Activated naive CD4-positive, alpha-beta T cell treated with anti-CD3 and anti-CD28 coated beads, Interleukin-2, amount 10 ng/mL, durations not matched to agents 7 days and 5 days (primary cell): ENCODE measurements around the gene SIGLEC15.
A peak's percentile ranks its signal among the peaks of the same experiment; 100 is the strongest.

ENCODE experiments used
- CTCF ChIA-PET: fragments of 350-600 bp; sonication (Branson Sonifier 250); formaldehyde crosslinking; loops from one replicate; lab custom pipeline; 2021; ENCODE audit warnings: antibody characterized with exemption; lab: Charles Lee
- DNase-seq: peaks from one replicate; pipeline ENCODE4 v3.0.0-alpha.2; 2020
- H3K27ac Mint-ChIP-seq: one replicate; pipeline ENCODE4 v1.8.0; 2021; ENCODE audit warnings: mild to moderate bottlenecking, moderate library complexity, mixed read lengths
- H3K27me3 Mint-ChIP-seq: one replicate; pipeline ENCODE4 v1.8.0; 2021; ENCODE audit warnings: mild to moderate bottlenecking, mixed read lengths
- H3K36me3 Mint-ChIP-seq: one replicate; pipeline ENCODE4 v1.8.0; 2021; ENCODE audit warnings: mixed read lengths
- H3K4me1 Mint-ChIP-seq: one replicate; pipeline ENCODE4 v1.8.0; 2021; ENCODE audit warnings: mixed read lengths
- H3K4me3 Mint-ChIP-seq: one replicate; pipeline ENCODE4 v1.8.0; 2021; ENCODE audit warnings: mild to moderate bottlenecking, moderate library complexity, mixed read lengths
- H3K9me3 Mint-ChIP-seq: one replicate; pipeline ENCODE4 v1.8.0; 2021; ENCODE audit warnings: mixed read lengths

Gene SIGLEC15, protein sequence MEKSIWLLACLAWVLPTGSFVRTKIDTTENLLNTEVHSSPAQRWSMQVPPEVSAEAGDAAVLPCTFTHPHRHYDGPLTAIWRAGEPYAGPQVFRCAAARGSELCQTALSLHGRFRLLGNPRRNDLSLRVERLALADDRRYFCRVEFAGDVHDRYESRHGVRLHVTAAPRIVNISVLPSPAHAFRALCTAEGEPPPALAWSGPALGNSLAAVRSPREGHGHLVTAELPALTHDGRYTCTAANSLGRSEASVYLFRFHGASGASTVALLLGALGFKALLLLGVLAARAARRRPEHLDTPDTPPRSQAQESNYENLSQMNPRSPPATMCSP

DNA sequence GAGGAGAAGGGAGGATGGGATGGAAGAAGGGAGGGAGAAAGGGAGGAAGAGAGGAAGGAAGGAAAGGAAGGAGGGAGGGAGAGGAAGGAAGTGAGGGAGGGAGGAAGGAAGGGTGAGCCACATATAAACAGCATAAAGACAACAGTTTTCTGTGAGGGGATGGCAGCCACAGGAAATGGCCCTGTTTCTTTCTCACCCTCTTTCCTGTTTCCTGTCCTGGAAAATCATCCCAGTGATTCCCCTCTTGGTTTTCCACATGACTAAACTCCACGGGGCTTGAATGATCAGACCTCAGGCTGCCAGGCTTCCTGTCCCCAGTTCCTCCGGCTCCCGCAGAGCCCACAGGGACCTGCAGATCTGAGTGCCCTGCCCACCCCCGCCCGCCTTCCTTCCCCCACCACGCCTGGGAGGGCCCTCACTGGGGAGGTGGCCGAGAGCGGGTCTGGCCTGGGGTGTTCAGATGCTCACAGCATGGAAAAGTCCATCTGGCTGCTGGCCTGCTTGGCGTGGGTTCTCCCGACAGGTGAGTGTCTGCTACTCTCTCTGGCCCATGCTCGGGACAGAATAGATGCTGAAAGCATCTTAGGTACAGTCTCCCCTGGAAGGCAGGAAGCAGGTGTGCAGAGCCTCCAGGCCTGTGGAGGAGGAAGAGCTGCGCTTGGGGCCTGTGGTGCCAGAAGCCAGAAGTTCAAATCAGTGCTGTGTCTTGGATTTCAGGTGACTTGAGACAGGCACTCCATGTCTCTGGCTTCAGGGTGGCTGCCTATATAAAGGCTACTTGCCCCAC is at the start of gene SIGLEC15:
Gene SIGLEC15, plus strand, starts transcription at position 418 of the 787 bp plus-strand sequence. Its CDS starts 54 bp downstream, at position 472.
- H3K4me3 Mint-ChIP-seq, result no peak within 1 kb of the TSS
- CTCF ChIA-PET, result no interaction called here
- no peak within 1 kb of the TSS for H3K27ac Mint-ChIP-seq
- H3K4me1 Mint-ChIP-seq, result peaks cover 36% of the 10 kb centered on the region
- H3K36me3 Mint-ChIP-seq, result no peaks in the 10 kb centered on the region
- DNase-seq, result no peak
- H3K27me3 Mint-ChIP-seq, result peaks cover 54% of the 10 kb centered on the region
- no peaks in the 10 kb centered on the region for H3K9me3 Mint-ChIP-seq

DNA sequence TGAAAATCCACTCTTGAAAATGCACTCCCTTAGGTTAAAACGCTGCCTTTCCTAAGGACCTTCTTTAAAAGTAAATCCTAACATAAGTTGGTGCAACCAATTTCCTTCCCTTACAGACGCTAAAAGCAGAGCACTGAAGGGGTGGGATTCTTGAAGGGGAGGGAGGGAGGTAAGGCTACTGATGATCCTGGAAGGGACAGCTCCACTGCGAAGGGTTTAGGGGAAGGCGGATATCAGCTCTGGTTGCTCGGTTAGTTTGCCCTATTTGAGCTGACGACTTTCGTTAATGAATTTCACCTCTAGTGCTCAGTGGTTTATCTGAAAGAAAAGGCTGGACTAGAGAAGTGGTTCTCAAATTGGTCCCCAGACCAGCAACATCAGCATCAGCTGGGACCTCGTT is 49.7 kb upstream of the SIGLEC15 start:
- peaks cover 52% of the 10 kb centered on the region for H3K27me3 Mint-ChIP-seq
- no peak for DNase-seq
- H3K27ac Mint-ChIP-seq, result no peak overlapping the region
- H3K4me3 Mint-ChIP-seq, result peak overlapping the region; percentile 68
- peaks cover 23% of the 10 kb centered on the region for H3K4me1 Mint-ChIP-seq
- no peaks in the 10 kb centered on the region for H3K9me3 Mint-ChIP-seq
- H3K36me3 Mint-ChIP-seq, result no peaks in the 10 kb centered on the region
- CTCF ChIA-PET, result interaction anchor here (0.5 kb wide), 1 partner anchor 104 kb away, joined by 3 read pairs; no protein-coding TSS in a partner anchor

DNA sequence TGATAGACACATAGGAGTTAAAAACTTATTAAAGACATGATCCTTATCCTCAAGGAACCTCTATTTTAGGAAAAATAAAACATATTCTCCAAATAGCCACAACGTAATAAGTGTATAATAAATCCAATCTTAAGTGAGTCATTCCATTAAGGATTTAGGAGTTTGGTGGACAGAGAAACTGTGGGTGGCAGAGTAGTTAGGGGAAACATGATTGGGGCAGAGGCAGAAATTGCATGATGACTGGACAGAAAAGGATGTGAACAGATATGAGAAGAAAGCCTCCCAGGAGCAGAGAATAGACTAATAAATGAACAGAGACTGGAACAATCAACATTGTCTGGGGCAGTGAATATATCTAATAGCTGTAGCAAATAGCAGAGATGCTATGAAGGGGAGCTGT is 48.1 kb upstream of the SIGLEC15 start:
- CTCF ChIA-PET, result no interaction called here
- H3K27me3 Mint-ChIP-seq, result peaks cover 48% of the 10 kb centered on the region
- H3K4me3 Mint-ChIP-seq, result no peak overlapping the region
- H3K27ac Mint-ChIP-seq, result no peak overlapping the region
- peaks cover 23% of the 10 kb centered on the region for H3K4me1 Mint-ChIP-seq
- H3K36me3 Mint-ChIP-seq, result no peaks in the 10 kb centered on the region
- no peaks in the 10 kb centered on the region for H3K9me3 Mint-ChIP-seq
- no peak for DNase-seq

DNA sequence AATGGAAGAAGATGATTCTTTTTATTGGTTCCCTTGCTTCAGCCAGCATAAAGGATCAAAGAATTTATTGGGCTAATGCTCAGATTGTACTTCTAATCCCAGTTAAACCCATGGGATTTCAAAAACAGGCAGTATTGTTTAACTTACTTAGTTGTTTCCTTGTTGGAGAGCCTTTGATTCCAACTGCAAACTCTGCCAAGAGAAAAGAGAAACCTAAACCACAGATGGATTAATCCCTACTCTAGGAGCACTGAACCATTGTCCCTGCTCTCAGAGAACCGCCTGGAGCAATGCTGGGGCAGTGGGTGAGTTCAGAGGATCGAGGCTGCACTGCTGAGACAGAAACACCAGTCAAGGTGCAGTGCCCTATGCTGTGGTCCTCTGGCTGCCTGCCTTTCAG is 44.9 kb upstream of the SIGLEC15 start:
- CTCF ChIA-PET, result no interaction called here
- no peak for DNase-seq
- Mint-ChIP-seq H3K27ac (no peak overlapping the region), H3K36me3 (no peaks in the 10 kb centered on the region), H3K27me3 (peaks cover 40% of the 10 kb centered on the region), H3K4me3 (no peak overlapping the region), H3K4me1 (peaks cover 7% of the 10 kb centered on the region), H3K9me3 (no peaks in the 10 kb centered on the region)

DNA sequence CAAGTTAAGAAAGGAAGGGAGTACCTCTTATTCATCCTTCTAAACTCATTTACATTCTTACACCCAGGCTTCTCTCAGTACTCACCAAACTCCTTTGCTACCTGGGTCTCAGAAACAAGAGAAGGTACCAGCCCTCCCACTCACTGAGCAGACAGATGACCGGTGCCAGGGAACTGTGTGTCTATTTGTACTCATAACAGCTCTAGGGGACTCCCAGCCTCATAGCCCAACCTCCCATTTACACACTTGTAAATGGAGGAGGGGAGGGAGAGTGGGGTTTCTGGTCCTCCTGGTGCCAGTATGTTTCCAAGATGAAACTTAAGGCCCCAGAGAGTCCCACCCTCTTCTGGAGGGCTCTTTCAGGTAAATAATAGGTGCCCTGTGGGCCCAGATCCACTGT is 42.8 kb upstream of the SIGLEC15 start:
- H3K9me3 Mint-ChIP-seq, result no peaks in the 10 kb centered on the region
- DNase-seq, result no peak
- H3K4me3 Mint-ChIP-seq, result no peak overlapping the region
- no peaks in the 10 kb centered on the region for H3K36me3 Mint-ChIP-seq
- H3K27me3 Mint-ChIP-seq, result peaks cover 30% of the 10 kb centered on the region
- H3K27ac Mint-ChIP-seq, result no peak overlapping the region
- H3K4me1 Mint-ChIP-seq, result peaks cover 2% of the 10 kb centered on the region
- CTCF ChIA-PET, result no interaction called here

DNA sequence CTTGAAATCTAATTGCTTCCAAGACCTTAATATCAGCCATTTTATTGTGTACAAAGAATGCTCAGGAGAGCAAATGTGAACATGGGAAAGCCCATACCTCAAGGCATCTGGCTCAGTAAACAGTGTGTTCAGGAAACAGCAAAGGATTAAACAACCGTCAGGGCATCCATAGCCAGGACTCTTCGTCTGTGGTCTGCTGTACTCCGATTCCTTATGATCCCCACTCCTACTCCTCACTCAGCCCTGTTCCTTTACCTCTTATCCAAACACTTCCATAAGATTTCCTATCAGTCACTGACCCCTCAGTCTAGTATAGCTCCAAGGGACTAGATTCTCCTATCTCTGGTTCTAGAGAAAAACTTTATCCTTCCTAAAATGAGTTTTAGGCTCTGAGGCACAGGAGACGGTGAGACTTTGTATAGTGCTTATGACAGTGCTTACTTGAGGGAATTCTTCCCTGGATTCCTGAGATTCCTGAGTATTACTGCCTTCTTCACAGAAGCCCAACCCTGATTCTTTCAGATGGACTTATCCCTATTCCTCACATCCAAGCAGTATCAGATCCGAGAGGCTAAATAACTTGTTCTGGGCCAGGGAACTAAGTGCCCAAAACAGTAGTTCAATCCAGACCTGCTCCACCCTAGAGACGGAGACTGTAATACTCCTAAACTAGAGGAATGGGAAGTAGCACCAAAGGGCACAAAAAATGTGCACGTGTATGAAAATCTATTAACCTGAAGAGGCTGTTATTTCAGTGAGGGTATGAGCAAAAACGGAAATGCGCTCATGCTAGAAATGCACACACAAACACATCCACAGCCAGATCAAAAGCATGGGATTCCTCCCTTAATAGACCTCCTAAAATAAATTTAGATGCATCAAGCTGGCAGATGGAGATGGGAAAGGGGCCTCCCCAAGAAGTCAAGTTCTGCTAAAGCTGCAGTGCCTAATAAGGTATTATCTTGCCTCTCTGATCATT is 42.1 kb upstream of the SIGLEC15 start:
- H3K27me3 Mint-ChIP-seq, result peaks cover 26% of the 10 kb centered on the region
- no peaks in the 10 kb centered on the region for H3K36me3 Mint-ChIP-seq
- peaks cover 2% of the 10 kb centered on the region for H3K4me1 Mint-ChIP-seq
- CTCF ChIA-PET, result no interaction called here
- no peak overlapping the region for H3K27ac Mint-ChIP-seq
- H3K4me3 Mint-ChIP-seq, result no peak overlapping the region
- DNase-seq, result no peak
- H3K9me3 Mint-ChIP-seq, result no peaks in the 10 kb centered on the region

DNA sequence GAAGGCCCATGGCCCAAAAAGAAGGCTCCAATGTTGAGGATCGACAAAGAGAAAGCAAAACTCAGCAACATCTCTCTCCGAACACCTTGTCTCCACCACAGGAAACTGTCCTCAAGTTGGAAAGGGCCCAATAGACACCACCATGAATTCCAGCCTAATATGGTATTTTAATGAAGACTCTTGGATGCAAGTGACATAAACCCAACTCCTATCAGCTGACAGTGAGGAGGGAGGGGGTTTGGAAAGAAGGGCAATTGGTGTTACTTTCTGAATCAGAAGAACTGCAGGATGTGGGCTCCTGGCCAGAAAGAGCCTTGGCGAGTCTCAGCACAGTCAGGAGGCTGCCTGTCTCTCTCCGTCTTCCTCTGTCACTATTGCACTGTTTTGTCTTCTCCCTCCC is 40.3 kb upstream of the SIGLEC15 start:
- H3K9me3 Mint-ChIP-seq, result no peaks in the 10 kb centered on the region
- peaks cover 2% of the 10 kb centered on the region for H3K4me1 Mint-ChIP-seq
- CTCF ChIA-PET, result no interaction called here
- no peaks in the 10 kb centered on the region for H3K36me3 Mint-ChIP-seq
- peaks cover 18% of the 10 kb centered on the region for H3K27me3 Mint-ChIP-seq
- no peak overlapping the region for H3K4me3 Mint-ChIP-seq
- no peak overlapping the region for H3K27ac Mint-ChIP-seq
- peak; percentile 36 for DNase-seq

DNA sequence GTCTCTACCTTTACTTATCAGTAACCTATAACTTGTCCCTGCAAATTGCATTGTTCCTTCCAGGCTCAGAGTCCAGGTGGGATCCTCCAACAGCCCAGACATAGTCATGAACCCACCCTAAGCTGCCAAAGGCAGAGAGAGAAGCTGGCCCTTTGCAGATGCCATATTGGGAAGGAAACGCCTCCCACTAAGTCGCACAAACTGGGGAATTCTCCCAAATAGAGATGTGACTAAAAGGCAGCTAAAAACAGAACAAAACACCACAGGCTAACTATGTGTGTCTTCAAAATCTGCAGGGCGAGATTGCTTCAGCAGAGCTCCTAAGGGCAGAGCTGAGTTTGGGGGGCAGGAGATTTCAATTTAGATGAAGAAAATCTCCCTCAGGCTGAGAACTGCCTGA is 38.5 kb upstream of the SIGLEC15 start:
- H3K36me3 Mint-ChIP-seq, result no peaks in the 10 kb centered on the region
- no peak overlapping the region for H3K4me3 Mint-ChIP-seq
- no peaks in the 10 kb centered on the region for H3K9me3 Mint-ChIP-seq
- no peak overlapping the region for H3K27ac Mint-ChIP-seq
- no peak for DNase-seq
- peaks cover 16% of the 10 kb centered on the region for H3K27me3 Mint-ChIP-seq
- peaks cover 2% of the 10 kb centered on the region for H3K4me1 Mint-ChIP-seq
- CTCF ChIA-PET, result interaction anchor here (0.9 to 1.2 kb wide), 2 partner anchors 19 to 121 kb away, joined by 3 to 7 read pairs; no protein-coding TSS in a partner anchor

DNA sequence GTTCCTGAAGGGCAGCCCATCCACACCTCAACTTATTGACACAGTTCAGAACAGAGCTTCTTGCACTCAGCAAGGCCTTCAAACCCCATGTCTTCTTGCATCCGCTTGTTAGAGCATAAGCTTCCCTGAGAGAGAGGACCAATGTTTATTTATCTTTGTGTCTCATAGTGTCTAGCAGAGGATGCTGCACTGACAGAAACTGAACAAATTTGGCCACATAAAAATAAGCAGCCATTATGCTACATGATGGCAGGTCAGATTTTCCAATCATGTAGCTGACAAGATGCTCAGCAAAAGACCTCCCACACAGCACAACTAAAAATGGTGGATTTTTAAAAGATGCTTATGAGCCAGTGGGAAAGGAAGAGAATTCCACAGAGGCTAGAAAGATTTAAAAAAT is 38.1 kb upstream of the SIGLEC15 start:
- Mint-ChIP-seq H3K4me1 (peaks cover 2% of the 10 kb centered on the region), H3K9me3 (no peaks in the 10 kb centered on the region), H3K4me3 (no peak overlapping the region), H3K36me3 (no peaks in the 10 kb centered on the region), H3K27ac (no peak overlapping the region), H3K27me3 (peaks cover 15% of the 10 kb centered on the region)
- no peak for DNase-seq
- CTCF ChIA-PET, result interaction anchor here (0.9 to 1.2 kb wide), 2 partner anchors 18 to 122 kb away, joined by 3 to 7 read pairs; no protein-coding TSS in a partner anchor

DNA sequence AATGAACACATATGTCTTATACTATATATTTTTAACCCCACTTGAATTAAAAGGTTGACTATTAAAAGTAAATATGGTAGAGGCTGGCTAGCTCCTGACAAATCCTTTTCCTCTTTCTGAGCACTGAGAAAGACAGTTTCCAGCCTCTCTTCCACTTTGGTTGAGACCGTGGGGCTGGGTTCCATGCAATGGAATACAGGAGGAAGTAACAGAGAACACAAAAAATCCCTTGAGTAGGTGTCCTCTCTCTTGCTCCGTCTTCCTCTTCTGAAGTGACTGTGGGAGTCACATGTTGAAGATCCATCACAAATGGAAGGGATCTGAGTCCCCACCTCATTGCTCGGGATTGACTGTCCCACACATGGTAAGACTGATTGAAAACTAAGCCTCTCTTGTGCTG is 36.6 kb upstream of the SIGLEC15 start:
- Mint-ChIP-seq H3K4me1 (peaks cover 2% of the 10 kb centered on the region), H3K4me3 (no peak overlapping the region), H3K36me3 (no peaks in the 10 kb centered on the region), H3K27me3 (peaks cover 12% of the 10 kb centered on the region), H3K9me3 (no peaks in the 10 kb centered on the region), H3K27ac (no peak overlapping the region)
- CTCF ChIA-PET, result no interaction called here
- no peak for DNase-seq

DNA sequence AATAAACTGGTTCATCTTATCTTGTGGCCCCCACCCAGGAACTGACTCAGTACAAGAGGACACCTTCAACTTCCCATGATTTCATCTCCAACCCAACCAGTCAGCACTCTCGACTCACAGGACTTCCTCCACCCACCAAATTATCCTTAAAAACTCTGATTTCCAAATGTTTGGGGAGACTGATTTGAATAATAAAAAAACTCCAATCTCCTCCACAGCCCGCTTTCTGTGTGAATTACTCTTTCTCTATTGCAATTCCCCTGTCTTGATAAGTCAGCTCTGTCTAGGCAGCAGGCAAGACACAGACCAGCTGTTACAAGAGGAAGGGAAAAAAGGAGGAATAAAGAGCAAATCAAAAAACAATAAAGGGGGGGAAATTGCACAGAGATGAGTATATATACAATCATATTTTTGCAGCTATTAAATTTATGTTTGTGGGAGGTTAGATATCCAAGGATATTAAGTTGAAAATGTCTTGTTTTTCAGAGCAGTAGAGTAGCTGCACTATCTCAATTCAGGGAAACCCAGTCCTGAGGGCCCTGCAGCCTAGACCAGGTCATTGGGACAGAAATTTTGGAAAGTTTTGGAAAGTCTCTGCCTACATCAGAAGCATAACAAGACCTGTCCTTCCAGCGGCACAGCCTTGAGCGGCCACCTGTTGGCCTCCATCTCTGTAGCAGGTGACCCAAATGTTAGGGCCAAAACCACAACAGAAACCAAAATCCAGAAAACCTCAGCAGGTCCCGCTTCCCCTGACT is 32.8 kb upstream of the SIGLEC15 start:
- CTCF ChIA-PET, result interaction anchor here (0.6 kb wide), 1 partner anchor 192 kb away, joined by 3 read pairs; no protein-coding TSS in a partner anchor
- Mint-ChIP-seq H3K36me3 (no peaks in the 10 kb centered on the region), H3K4me1 (no peaks in the 10 kb centered on the region), H3K9me3 (no peaks in the 10 kb centered on the region), H3K4me3 (no peak overlapping the region), H3K27me3 (peaks cover 6% of the 10 kb centered on the region), H3K27ac (no peak overlapping the region)
- no peak for DNase-seq

DNA sequence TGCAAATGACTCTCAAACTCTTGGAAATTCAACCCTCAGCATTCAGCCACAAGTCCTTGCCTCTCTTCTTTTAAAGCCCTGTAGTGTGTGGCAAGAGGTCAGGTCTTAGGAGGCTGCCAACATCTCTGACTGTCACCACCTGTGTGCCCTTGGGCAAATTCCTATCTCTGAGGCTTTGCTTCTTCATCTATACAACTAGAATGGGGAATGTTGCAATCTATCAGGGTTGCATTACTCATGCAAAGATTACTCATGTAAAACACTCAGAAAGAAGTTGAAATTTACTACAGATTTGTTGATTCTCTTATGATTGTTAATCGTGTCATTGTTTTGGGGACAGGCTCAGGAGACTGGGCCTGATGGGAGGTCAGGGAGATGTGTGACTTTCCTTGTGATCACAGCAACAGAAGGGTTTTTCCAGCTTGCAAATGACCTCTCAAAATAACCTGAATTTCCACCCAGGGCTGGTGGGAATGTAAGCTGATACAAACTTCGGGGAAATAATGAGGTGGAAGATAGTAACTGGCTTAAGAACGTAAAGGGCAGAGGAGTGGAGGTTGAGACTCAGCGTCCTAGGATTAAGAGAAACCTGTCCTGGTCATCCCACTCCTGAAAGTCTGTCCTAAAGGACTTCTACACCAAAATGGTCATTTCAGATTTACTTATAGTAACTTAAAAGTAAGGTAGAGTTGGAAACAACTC is 32.1 kb upstream of the SIGLEC15 start:
- peaks cover 6% of the 10 kb centered on the region for H3K27me3 Mint-ChIP-seq
- no peak overlapping the region for H3K27ac Mint-ChIP-seq
- CTCF ChIA-PET, result interaction anchor here (0.6 kb wide), 1 partner anchor 191 kb away, joined by 3 read pairs; no protein-coding TSS in a partner anchor
- no peak overlapping the region for H3K4me3 Mint-ChIP-seq
- peaks cover 2% of the 10 kb centered on the region for H3K9me3 Mint-ChIP-seq
- H3K4me1 Mint-ChIP-seq, result no peaks in the 10 kb centered on the region
- DNase-seq, result no peak
- H3K36me3 Mint-ChIP-seq, result no peaks in the 10 kb centered on the region
